Activated CD4-positive, alpha-beta T cell treated with anti-CD3 and anti-CD28 coated beads, Interleukin-2, amount 10 ng/mL, durations not matched to agents 7 days and 5 days (primary cell): ENCODE data around the gene ANKRD33B. TPM values are rescaled to one million over a fixed set of nuclear protein-coding genes. Genes with fewer than 3 reads are reported as not detected.
A peak's percentile ranks its signal among the peaks of the same experiment; 100 is the strongest.
"Not testable (repeated sequence)": the region's sequence is repeated elsewhere in the genome, so short reads cannot be mapped to it uniquely, and the experiment has no call there.

ENCODE experiments used
- CTCF ChIA-PET: fragments of 350-600 bp; sonication (Branson Sonifier 250); formaldehyde crosslinking; loops from one replicate; lab custom pipeline; 2021; ENCODE audit warnings: antibody characterized with exemption; lab: Charles Lee
- POLR2A ChIA-PET: fragments of 350-600 bp; sonication (Branson Sonifier 250); formaldehyde crosslinking; loops from one replicate; lab custom pipeline; 2021; ENCODE audit warnings: antibody characterized with exemption; lab: Charles Lee
- DNase-seq: peaks from one replicate; pipeline ENCODE4 v3.0.0-alpha.2; 2020
- H3K27ac Mint-ChIP-seq: one replicate; pipeline ENCODE4 v1.8.0; 2021; ENCODE audit warnings: mild to moderate bottlenecking, moderate library complexity, mixed read lengths
- H3K27me3 Mint-ChIP-seq: one replicate; pipeline ENCODE4 v1.8.0; 2021; ENCODE audit warnings: mixed read lengths
- H3K36me3 Mint-ChIP-seq: one replicate; pipeline ENCODE4 v1.8.0; 2021; ENCODE audit warnings: low read depth, mixed read lengths
- H3K4me1 Mint-ChIP-seq: one replicate; pipeline ENCODE4 v1.8.0; 2021; ENCODE audit warnings: mixed read lengths
- H3K4me3 Mint-ChIP-seq: one replicate; pipeline ENCODE4 v1.8.0; 2021; ENCODE audit warnings: mild to moderate bottlenecking, moderate library complexity, mixed read lengths
- H3K9me3 Mint-ChIP-seq: one replicate; pipeline ENCODE4 v1.8.0; 2021; ENCODE audit warnings: mixed read lengths
- total RNA-seq, 2 experiments: library from RNA; stranded (reverse); gene quantifications; one replicate each; pipeline ENCODE4 v1.2.3, GENCODE V29; 2021

The ANKRD33B gene
- total RNA-seq, 2 experiments from 2014 or later = 3.2 to 3.7 TPM

DNA sequence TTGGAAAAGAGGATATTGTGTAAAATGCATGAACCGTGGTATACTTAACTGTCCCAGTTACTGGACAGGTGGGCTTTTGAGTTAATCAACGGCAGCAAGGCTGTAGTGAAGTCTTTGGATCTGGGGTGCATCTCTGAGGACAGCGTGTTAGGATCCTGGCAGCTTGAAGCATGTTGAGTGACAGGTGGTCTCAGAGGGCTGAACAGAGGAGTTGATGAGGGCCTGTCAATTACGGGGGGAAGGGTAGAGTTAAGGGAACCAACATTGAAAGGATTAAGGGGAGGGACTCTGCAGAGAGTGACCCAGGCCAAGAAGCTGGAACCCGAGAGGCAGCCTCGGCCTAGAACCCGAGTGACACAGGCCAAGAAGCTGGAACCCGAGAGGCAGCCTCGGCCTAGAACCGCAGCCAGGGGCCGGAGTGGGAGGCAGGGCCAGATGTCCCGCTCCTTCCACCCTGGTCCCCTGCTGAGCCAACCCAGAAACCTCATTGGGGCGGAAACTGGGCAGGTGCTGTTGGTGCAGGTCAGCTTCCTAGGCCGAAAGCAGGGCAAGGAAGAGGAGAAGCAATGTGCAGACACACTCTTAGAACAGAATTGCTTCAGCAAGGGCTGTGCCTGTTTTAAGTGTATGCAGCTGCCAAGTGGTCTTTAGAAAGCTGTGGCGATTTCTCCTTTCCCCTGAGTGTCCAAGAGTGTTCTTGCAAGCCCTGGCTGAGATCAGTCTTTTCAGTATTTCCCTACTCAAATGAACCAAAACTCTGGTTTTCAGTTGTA lies 62.0 kb downstream of the ANKRD33B start:
- CTCF ChIA-PET = interaction anchor here (1.3 to 3.3 kb wide), 3 partner anchors 11 to 271 kb away, joined by 4 to 17 read pairs (median 4); no protein-coding TSS in a partner anchor
- peaks cover 5% of the 10 kb centered on the region for H3K27me3 Mint-ChIP-seq
- no peak overlapping the region for H3K4me3 Mint-ChIP-seq
- no peak overlapping the region for H3K27ac Mint-ChIP-seq
- POLR2A ChIA-PET = no interaction called here
- peaks cover 23% of the 10 kb centered on the region for H3K4me1 Mint-ChIP-seq
- H3K9me3 Mint-ChIP-seq = no peaks in the 10 kb centered on the region
- DNase-seq = no peak
- no peaks in the 10 kb centered on the region for H3K36me3 Mint-ChIP-seq

DNA sequence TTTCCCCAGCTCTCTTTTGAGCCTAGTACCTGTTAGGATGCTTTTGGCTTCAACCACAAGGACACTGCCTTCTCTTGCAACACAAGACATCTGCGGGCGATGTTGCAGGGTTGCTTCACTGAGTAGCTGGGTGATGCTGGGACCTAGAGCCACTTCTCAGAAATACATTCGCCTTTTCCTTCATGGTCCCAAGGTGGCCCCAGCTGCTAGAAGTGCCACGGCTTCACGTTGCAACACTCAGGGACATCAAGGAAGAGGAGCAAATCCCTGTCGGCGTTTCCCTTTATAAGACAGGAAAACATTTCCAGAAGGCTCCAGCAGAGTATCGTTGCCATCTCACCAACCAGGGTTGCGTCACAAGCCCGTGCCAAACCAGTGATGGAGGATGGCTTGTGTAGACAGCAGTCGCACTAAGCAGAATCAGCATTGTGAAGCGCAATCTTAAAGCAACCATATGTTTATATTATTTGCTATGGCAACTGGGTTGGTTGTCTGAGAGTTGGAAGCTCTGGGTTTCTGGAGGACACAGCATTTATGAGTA lies 62.7 kb downstream of the ANKRD33B start:
- ChIA-PET POLR2A (no interaction called here), CTCF (interaction anchor here (1.2 to 3.3 kb wide), 6 partner anchors 8 to 272 kb away, joined by 4 to 17 read pairs (median 12); no protein-coding TSS in a partner anchor)
- no peak overlapping the region for H3K4me3 Mint-ChIP-seq
- H3K27ac Mint-ChIP-seq = no peak overlapping the region
- peaks cover 29% of the 10 kb centered on the region for H3K4me1 Mint-ChIP-seq
- peaks cover 5% of the 10 kb centered on the region for H3K27me3 Mint-ChIP-seq
- H3K36me3 Mint-ChIP-seq = no peaks in the 10 kb centered on the region
- H3K9me3 Mint-ChIP-seq = no peaks in the 10 kb centered on the region
- no peak for DNase-seq

DNA sequence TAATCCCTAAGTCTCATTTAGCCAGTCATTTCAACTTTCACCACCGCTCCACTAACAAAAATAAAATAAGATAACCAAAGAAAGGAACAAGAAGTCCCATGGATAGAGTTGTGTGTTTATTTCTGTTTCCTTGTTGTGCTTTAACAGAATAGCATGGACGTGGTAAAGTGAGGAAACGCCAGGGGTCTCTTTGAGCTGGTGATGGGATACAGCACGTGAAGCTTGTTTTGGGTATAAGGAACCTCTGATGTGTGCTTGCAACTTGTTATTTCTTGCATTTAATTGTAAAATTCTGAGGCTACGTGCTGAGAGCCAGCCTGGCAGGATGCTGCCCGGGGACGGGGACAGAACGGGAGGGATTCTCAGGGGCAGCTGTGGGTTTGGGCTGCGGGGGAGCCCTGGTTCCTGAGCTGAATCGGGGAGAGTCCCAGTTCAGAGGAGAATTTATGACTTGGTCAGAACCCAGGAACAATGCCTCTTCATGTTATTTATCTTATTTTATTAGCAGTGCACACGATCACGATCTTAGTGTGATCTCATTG lies 63.4 kb downstream of the ANKRD33B start:
- peaks cover 29% of the 10 kb centered on the region for H3K4me1 Mint-ChIP-seq
- ChIA-PET POLR2A (interaction anchor here (0.6 kb wide), 1 partner anchor 131 kb away, joined by 6 read pairs; no protein-coding TSS in a partner anchor), CTCF (interaction anchor here (0.7 to 3.3 kb wide), 29 partner anchors 8 to 344 kb away, joined by 3 to 17 read pairs (median 4); no protein-coding TSS in a partner anchor)
- H3K27ac Mint-ChIP-seq = peak overlapping the region; percentile 78
- peak overlapping the region; percentile 70 for H3K4me3 Mint-ChIP-seq
- H3K27me3 Mint-ChIP-seq = peaks cover 5% of the 10 kb centered on the region
- no peaks in the 10 kb centered on the region for H3K36me3 Mint-ChIP-seq
- no peak for DNase-seq
- no peaks in the 10 kb centered on the region for H3K9me3 Mint-ChIP-seq

DNA sequence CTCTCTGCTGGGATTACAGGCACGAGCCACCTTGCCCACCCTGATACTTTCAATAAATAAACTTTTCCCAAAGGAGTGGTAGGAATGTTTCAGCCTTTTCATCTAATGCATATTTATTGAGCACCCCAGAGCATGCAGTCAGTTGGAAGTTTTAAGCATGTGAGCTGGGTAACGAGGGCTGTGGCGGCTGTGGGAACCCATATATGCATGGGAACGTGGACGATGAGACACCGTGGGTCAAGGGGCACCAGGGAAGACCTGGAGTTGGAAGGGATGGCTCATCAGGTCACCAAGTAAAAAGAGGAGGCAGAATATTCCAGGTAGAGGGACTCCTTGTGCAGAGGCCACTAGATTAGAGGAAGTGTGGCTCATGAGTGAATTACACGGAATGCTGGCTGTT lies 64.7 kb downstream of the ANKRD33B start:
- H3K36me3 Mint-ChIP-seq = no peaks in the 10 kb centered on the region
- POLR2A ChIA-PET = no interaction called here
- DNase-seq = no peak
- CTCF ChIA-PET = interaction anchor here (1.0 to 3.3 kb wide), 10 partner anchors 8 to 345 kb away, joined by 3 to 17 read pairs (median 8); no protein-coding TSS in a partner anchor
- peaks cover 37% of the 10 kb centered on the region for H3K4me1 Mint-ChIP-seq
- no peak overlapping the region for H3K27ac Mint-ChIP-seq
- H3K9me3 Mint-ChIP-seq = no peaks in the 10 kb centered on the region
- no peak overlapping the region for H3K4me3 Mint-ChIP-seq
- peaks cover 5% of the 10 kb centered on the region for H3K27me3 Mint-ChIP-seq

DNA sequence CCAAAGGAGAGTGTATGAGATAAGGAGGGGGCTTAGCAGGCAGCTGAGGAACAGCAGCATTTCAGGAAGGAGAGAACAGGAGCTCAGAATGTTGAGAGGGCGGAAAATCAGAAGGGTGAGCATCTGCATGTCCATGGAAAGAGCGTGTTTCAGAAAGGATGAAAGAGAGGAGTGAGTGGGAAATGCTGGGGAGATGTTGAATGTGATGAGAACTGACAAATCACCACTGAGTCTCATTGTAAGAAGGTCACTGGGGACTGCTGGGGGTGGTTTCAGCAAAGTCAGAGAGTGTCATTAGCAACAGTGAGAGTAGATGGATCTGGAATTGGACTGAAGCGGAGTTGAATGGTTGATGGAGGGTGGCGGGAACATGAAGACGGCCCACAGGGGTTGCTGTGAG lies 65.8 kb downstream of the ANKRD33B start:
- H3K36me3 Mint-ChIP-seq = no peaks in the 10 kb centered on the region
- no peak for DNase-seq
- ChIA-PET CTCF (interaction anchor here (1.0 to 2.8 kb wide), 3 partner anchors 21 to 177 kb away, joined by 3 to 8 read pairs (median 4); no protein-coding TSS in a partner anchor), POLR2A (no interaction called here)
- H3K4me1 Mint-ChIP-seq = peaks cover 48% of the 10 kb centered on the region
- H3K27ac Mint-ChIP-seq = no peak overlapping the region
- H3K4me3 Mint-ChIP-seq = no peak overlapping the region
- H3K9me3 Mint-ChIP-seq = no peaks in the 10 kb centered on the region
- peaks cover 5% of the 10 kb centered on the region for H3K27me3 Mint-ChIP-seq

DNA sequence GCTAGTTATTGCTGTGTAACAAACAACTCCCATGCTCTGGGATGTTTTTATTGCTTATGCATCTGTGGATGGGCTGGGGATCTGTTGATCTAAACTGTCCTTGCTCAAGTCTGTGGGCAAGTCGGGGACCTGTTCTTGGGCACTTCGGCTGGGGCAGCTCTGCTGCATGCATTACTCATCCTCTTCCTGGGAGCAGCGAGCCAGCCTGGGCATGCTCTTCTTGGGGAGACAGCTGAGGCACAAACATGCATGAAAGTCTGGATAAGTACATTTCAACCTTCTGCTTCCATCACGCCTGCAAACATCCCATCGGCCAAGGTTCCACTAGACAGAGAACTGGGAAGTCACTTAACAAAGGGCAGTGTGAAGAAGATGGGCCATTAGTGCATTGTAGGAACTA lies 66.3 kb downstream of the ANKRD33B start:
- CTCF ChIA-PET = interaction anchor here (1.0 to 1.2 kb wide), 2 partner anchors 22 to 177 kb away, joined by 3 to 4 read pairs; no protein-coding TSS in a partner anchor
- DNase-seq = no peak
- H3K27me3 Mint-ChIP-seq = peaks cover 5% of the 10 kb centered on the region
- no peaks in the 10 kb centered on the region for H3K9me3 Mint-ChIP-seq
- no peak overlapping the region for H3K27ac Mint-ChIP-seq
- H3K4me3 Mint-ChIP-seq = no peak overlapping the region
- H3K4me1 Mint-ChIP-seq = peaks cover 52% of the 10 kb centered on the region
- POLR2A ChIA-PET = no interaction called here
- H3K36me3 Mint-ChIP-seq = no peaks in the 10 kb centered on the region

DNA sequence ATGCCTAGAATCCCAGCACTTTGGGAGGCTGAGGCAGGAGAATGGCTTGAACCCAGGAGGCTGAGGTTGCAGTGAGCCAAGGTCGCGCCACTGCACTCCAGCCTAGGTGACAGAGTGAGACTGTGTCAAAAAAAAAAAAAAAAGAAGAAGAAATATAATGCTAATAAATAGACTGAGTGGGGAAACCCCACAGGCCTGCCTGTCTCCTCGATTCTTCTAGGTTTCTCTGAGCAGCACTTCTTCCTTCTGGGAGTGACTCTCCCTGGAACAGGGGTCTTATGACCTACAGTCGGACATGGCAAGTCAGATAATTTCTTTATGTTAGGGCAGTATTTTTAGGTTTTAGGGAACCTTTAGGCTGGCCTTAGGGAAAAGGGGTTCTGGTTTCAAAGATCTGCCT lies 66.9 kb downstream of the ANKRD33B start:
- H3K27ac Mint-ChIP-seq, H3K9me3 Mint-ChIP-seq, DNase-seq, H3K4me3 Mint-ChIP-seq, POLR2A ChIA-PET, H3K27me3 Mint-ChIP-seq, CTCF ChIA-PET, H3K36me3 Mint-ChIP-seq: not testable (repeated sequence)
- peaks cover 58% of the 10 kb centered on the region for H3K4me1 Mint-ChIP-seq

DNA sequence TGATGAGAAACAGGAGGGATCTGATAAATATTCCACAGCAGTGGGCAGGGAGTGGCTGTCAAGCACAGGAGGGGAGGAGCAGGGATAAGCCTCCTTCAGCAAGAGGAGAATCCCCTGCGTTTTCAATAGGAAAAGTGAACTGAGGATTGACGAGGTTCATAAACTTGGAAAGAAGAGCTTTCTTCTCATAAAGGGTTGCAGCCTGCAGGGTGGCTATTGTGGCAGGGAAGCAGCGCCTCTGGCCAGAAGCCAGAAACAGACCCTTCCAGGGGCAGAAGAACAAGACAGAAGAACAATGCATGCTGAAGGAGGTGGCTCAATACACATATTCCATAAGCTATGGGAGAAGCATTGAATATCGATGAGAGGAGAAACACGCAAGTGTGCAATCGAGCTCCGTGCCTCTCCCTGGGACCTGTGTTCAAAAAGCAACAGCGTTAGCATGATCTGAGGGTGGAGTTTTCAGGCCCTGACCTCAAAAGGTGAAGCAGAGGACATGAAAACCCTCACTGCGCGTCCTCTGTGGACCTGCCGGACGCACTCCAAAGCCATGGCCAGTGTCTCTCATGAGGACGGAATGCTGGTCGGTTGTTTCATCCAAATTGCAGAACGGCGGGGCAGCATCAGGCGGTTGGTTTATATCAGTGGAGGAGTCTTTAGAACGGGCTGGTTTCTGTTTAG lies 67.6 kb downstream of the ANKRD33B start:
- Mint-ChIP-seq H3K36me3 (no peaks in the 10 kb centered on the region), H3K4me3 (no peak overlapping the region), H3K9me3 (no peaks in the 10 kb centered on the region), H3K4me1 (peaks cover 64% of the 10 kb centered on the region), H3K27me3 (peaks cover 5% of the 10 kb centered on the region), H3K27ac (peak overlapping the region; percentile 32)
- no peak for DNase-seq
- ChIA-PET POLR2A (no interaction called here), CTCF (interaction anchor here (0.8 kb wide), 1 partner anchor 24 kb away, joined by 3 read pairs; no protein-coding TSS in a partner anchor)

DNA sequence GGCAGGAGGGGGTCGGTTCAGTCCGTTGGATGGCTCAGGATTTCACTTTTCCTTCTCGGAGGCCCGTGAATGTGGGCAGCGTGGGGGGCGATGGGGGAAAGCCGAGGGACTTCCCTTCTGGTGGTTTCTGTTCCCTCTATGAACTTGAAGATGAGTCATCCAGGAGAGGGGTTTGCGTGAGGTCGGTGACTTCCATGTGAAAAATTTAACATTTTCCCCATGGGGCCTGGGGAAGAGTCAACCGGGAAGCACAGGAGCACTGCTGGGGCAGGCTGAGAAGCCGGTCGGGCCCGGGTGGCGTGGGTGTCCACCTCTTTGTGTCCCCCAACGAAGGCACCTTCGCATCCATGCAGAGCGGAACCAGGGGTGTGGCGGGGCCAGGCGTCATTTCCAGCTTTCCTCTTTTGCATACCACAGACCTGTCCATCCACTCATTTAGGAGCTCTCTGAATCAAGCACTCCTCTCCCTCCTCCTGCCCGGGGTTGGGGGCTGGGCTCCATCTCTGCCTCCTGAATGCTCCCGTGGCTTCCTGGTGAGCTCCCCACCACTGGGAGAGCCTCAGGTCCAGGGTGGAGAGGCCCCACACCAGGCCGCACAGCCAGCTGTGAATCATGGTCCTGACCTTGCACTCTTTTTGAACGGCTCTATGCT lies 68.4 kb downstream of the ANKRD33B start:
- H3K27me3 Mint-ChIP-seq = peaks cover 5% of the 10 kb centered on the region
- peak; percentile 12 for DNase-seq
- H3K9me3 Mint-ChIP-seq = no peaks in the 10 kb centered on the region
- H3K4me1 Mint-ChIP-seq = peaks cover 65% of the 10 kb centered on the region
- no peaks in the 10 kb centered on the region for H3K36me3 Mint-ChIP-seq
- peak overlapping the region; percentile 32 for H3K27ac Mint-ChIP-seq
- no peak overlapping the region for H3K4me3 Mint-ChIP-seq
- POLR2A ChIA-PET = interaction anchor here (0.6 kb wide), 1 partner anchor 9 kb away, joined by 3 read pairs; no protein-coding TSS in a partner anchor
- CTCF ChIA-PET = interaction anchor here (1.0 to 2.9 kb wide), 2 partner anchors 10 to 14 kb away, joined by 3 to 7 read pairs; no protein-coding TSS in a partner anchor

DNA sequence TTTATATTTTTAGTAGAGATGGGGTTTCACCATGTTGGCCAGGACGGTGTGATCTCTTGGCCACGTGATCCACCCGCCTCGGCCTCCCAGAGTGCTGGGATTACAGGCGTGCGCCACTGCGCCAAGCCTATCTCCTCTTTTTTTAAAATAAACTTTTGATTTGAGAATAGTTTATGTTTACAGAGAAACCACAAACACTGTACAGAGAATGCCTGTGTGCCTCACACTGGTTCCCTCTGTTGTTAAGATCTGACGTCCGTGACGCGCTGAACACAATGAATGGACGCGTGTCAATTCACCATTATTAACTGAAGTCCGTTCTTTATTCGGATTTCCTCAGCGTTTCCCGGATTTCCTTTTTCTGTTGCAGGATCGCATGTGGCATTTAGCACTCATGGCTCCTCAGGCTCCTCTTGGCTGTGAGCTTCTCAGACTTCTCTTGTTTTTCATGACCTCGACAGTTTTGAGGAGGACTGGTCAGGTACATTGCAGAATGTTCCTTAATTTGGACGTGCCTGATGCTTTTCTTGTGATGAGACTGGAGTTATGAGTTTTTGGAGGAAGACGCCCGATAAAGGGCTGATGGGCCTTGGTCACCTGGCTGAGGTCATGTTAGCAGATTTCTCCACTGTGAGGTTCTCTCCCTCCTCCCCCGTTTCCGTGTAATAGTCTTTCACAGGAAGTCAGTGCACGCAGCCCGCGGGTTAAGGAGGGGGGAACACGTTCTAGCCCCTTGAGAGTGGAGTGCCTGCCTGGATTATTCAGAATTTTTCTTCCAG lies 69.6 kb downstream of the ANKRD33B start:
- Mint-ChIP-seq H3K36me3 (peaks cover 3% of the 10 kb centered on the region), H3K27me3 (peaks cover 5% of the 10 kb centered on the region), H3K9me3 (peaks cover 2% of the 10 kb centered on the region), H3K4me3 (no peak overlapping the region), H3K27ac (peak overlapping the region; percentile 88), H3K4me1 (peaks cover 56% of the 10 kb centered on the region)
- ChIA-PET CTCF (interaction anchor here (1.0 to 2.9 kb wide), 2 partner anchors 11 to 16 kb away, joined by 3 to 7 read pairs; no protein-coding TSS in a partner anchor), POLR2A (interaction anchor here (0.6 kb wide), 1 partner anchor 72 kb away, joined by 4 read pairs; no protein-coding TSS in a partner anchor)
- DNase-seq = peak; percentile 48

DNA sequence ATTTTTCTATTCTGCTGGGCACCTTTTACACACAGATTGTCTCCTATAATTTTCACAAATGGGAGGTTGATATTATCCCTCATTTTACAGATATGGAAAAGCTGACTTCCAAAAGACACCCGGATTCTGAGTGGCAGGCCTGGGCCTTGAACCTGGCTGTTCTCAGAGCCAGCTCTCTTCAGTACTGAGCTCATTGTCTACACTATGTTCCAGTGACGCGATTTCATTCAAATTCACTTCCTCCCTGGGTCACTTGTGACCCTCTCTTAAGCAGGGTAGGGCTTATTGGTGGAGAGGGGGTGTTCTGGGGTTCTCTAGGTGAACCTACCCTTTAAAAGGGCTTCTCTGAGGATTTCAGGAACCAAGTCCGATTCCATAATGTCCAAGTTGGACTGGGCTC lies 70.2 kb downstream of the ANKRD33B start:
- H3K4me3 Mint-ChIP-seq = no peak overlapping the region
- peaks cover 56% of the 10 kb centered on the region for H3K4me1 Mint-ChIP-seq
- no peak for DNase-seq
- H3K36me3 Mint-ChIP-seq = peaks cover 6% of the 10 kb centered on the region
- peak overlapping the region; percentile 88 for H3K27ac Mint-ChIP-seq
- CTCF ChIA-PET = interaction anchor here (2.9 kb wide), 1 partner anchor 12 kb away, joined by 7 read pairs; no protein-coding TSS in a partner anchor
- peaks cover 3% of the 10 kb centered on the region for H3K27me3 Mint-ChIP-seq
- peaks cover 6% of the 10 kb centered on the region for H3K9me3 Mint-ChIP-seq
- POLR2A ChIA-PET = interaction anchor here (0.6 kb wide), 1 partner anchor 72 kb away, joined by 4 read pairs; no protein-coding TSS in a partner anchor
